Psoas muscle (tissue), 8 donors: ENCODE results near the gene SNRPF. TPM values are rescaled to one million over a fixed set of nuclear protein-coding genes. Genes with fewer than 3 reads are reported as not detected.
"Not testable (repeated sequence)": the region's sequence is repeated elsewhere in the genome, so short reads cannot be mapped to it uniquely, and the experiment has no call there.

Experiments
- ATAC-seq, 4 donors: fragments of 200-7000 bp; cut with Tn5 transposase; one replicate each; pipeline ENCODE4 v1.9.1; 2020; ENCODE audit warnings: moderate library complexity in 3 of 4, mild to moderate bottlenecking in 2 of 4
- DNase-seq, 2 donors: peaks; one replicate each; pipeline ENCODE4 v3.0.0-alpha.2; 2020
- H3K27ac ChIP-seq: fragments of 200-600 bp; one replicate; pipeline ENCODE4 v1.8.0; 2022
- H3K27me3 ChIP-seq, 3 donors: fragments of 200-600 bp in 1 of 3; one replicate each; pipeline versions ENCODE4 v1.6.1 to v1.8.0; 2013 to 2022; ENCODE audit warnings: low read length in 2 of 3, mild to moderate bottlenecking in 2 of 3, moderate library complexity in 1 of 3; ENCODE audit not compliant: insufficient read depth in 3 of 3
- H3K36me3 ChIP-seq, 2 donors: fragments of 200-600 bp in 1 of 2; one replicate each; pipeline versions ENCODE4 v1.6.1 to v1.8.0; 2013 to 2022; ENCODE audit warnings: low read depth in 1 of 2, mild to moderate bottlenecking in 1 of 2, moderate library complexity in 1 of 2; ENCODE audit not compliant: insufficient read depth in 1 of 2
- H3K4me1 ChIP-seq: fragments of 200-600 bp; one replicate; pipeline ENCODE4 v1.8.0; 2022
- H3K4me3 ChIP-seq: fragments of 200-600 bp; one replicate; pipeline ENCODE4 v1.8.0; 2022; ENCODE audit warnings: mild to moderate bottlenecking
- H3K9me3 ChIP-seq: fragments of 200-600 bp; one replicate; pipeline ENCODE4 v1.8.0; 2022
- CTCF ChIP-seq: fragments of 200-600 bp; IDR thresholded peaks from one replicate; pipeline ENCODE4 v1.8.0; 2022; ENCODE audit warnings: antibody characterized with exemption
- whole genome bisulfite sequencing, 3 donors: extraction: QIAGEN DNeasy Blood & Tissue Kit; methylation state at CpG; one replicate each; pipeline versions ENCODE4 v1.1.6 to v1.1.7; 2013; 5-methylcytosine and 5-hydroxymethylcytosine counted together
- intact Hi-C, 2 donors: fragments of 100-400 bp; cut with DNase I; formaldehyde crosslinking; loops; one replicate each; pipeline versions ENCODE4 v1.11.0 to v1.14.2; 2022
- long read RNA-seq, 2 donors: library from polyadenylated mRNA; unstranded; transcript quantifications; one replicate each; pipeline ENCODE4 v2.0.0, GENCODE V29; 2021
- polyA plus RNA-seq, 3 donors: library from polyadenylated mRNA; stranded (reverse); fragments of 200-250 nt; gene quantifications; one replicate each; pipeline ENCODE4 v1.2.3, GENCODE V29; 2013
- total RNA-seq, 4 donors: library from RNA; stranded (reverse); fragmentation: NEBNext Ultra II Directional in 2 of 4; extraction: Animal tissue kit (Norgen Biotek cat#: 25700) in 2 of 4; gene quantifications; one replicate each; pipeline versions ENCODE4 v1.2.1 to v1.2.4, GENCODE V29; 2021 to 2023
- donor health status: healthy with polysubstance abuse.
- donor health status: DM: no; HTN: no; CAD: no; lungs with moderate emphysema.
- donor health status: Bipolar disorder and iron deficiency.
- donor health status: healthy.
- donor health status: DM: yes; HTN: yes; CAD: no.
- donor health status: DM: no; HTN: no; CAD: no.
- donor health status: DM: no; HTN: no; CAD: no.
- donor health status: DM: yes; HTN: yes; CAD: no.

Gene SNRPF
- 10 to 100 TPM in 3 of 4 donors, 1 to 10 TPM in 1; 8.8 to 13.7 (median 11.3) TPM for total RNA-seq
- polyA plus RNA-seq = 10 to 100 TPM; 16.3 to 40.8 (median 24.2) TPM
- long read RNA-seq, donor 1, transcript SNRPF-201 (4 exons, 1,389 nt) = major isoform, 10 of 11 reads
- long read RNA-seq, donor 1, partial matches to known transcripts = 0 of 11 reads
- long read RNA-seq, donor 1, other reads (novel, unspliced or antisense) = 0 of 11 reads
- long read RNA-seq, donor 2, transcript SNRPF-201 (4 exons, 1,389 nt) = major isoform, 28 of 28 reads
- long read RNA-seq, donor 2, partial matches to known transcripts = 0 of 28 reads
- long read RNA-seq, donor 2, other reads (novel, unspliced or antisense) = 0 of 28 reads

GRCh38 chr12:95858451-95859343 lies at the start of gene SNRPF:
Gene SNRPF, plus strand, starts transcription at chr12:95858952. Its CDS starts 122 bp downstream, at chr12:95859074.
- Histone ChIP-seq H3K9me3 (no peaks in the 10 kb centered on the region), H3K27me3 (no peaks in the 10 kb centered on the region), H3K4me3 (peak within 1 kb of the TSS; percentile 74), H3K4me1 (peaks cover 10% of the 10 kb centered on the region), H3K27ac (peak within 1 kb of the TSS; percentile 75), H3K36me3 (peaks cover 6 to 27% of the 10 kb centered on the region in 2 donors)
- 1% methylated on average over 52 to 54 of the region's 54 CpGs for WGBS, 3 donors
- peak; percentile 92 to 96 for DNase-seq
- peak; percentile 100 for ATAC-seq
- intact Hi-C loops = loop anchor here in 1 of 2 donors (10.0 kb wide), 1 partner anchor 546 kb away; the partner anchor contains the start of gene CDK17
- TF ChIP-seq CTCF = no peak

DNA sequence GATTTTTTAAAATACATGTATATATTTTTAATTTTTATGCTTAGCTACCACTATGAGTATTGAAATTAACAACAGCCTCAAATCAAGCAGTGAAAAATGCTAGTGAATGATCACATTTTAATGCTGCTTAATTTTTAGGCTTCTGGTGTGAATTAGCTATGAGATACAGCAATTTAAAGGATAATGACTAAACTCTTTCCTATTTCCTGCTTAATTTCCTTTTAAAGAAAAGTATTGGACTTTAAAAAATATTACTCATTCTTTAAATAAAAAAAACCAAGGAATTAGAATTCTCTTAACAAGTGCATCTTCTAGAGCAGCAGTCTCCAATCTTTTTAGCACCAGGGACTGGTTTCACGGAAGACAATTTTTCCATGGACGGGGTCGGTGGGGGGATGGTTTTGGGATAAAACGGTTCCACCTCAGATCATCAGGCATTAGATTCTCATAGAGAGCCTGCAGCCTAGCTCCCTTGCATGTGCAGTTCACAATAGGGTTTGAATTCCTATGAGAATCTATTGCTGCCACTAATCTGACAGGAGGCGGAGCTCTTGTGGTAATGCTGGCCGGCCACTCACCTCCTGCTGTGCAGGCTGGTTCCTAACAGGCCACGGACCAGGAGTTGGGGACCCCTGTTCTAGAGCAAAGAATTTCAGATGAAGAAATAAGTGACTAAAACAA lies 49.6 kb upstream of the SNRPF start:
- no peak for DNase-seq

GRCh38 chr12:95810411-95810810 lies 48.3 kb upstream of the SNRPF start:
- 65 to 84% (median 77%) methylated on average over 2 of the region's 2 CpGs for WGBS, 3 donors
- DNase-seq (no peak), ATAC-seq (no peak)
- H3K4me1 ChIP-seq = no peaks in the 10 kb centered on the region
- H3K9me3 ChIP-seq = no peaks in the 10 kb centered on the region
- H3K36me3 ChIP-seq = no peaks in the 10 kb centered on the region
- H3K27me3 ChIP-seq = no peaks in the 10 kb centered on the region
- intact Hi-C loops = loop anchor here in 1 of 2 donors (10.0 kb wide), 1 partner anchor 226 kb away; no protein-coding TSS in a partner anchor
- H3K27ac ChIP-seq = no peak overlapping the region
- no peak overlapping the region for H3K4me3 ChIP-seq
- TF ChIP-seq CTCF = no peak

More for the DNA sequence above, 49.6 kb upstream of the SNRPF start:
- no peaks in the 10 kb centered on the region for H3K36me3 ChIP-seq
- ATAC-seq = no peak
- no peaks in the 10 kb centered on the region for H3K27me3 ChIP-seq
- intact Hi-C loops = no loop called here
- H3K27ac ChIP-seq = no peak overlapping the region
- no peaks in the 10 kb centered on the region for H3K4me1 ChIP-seq
- no peaks in the 10 kb centered on the region for H3K9me3 ChIP-seq
- TF ChIP-seq CTCF = no peak
- H3K4me3 ChIP-seq = no peak overlapping the region
- WGBS, 3 donors = 86 to 92% (median 86%) methylated on average over 7 of the region's 7 CpGs

GRCh38 chr12:95812155-95812554 lies 46.6 kb upstream of the SNRPF start:
- H3K27me3 ChIP-seq, H3K27ac ChIP-seq, H3K36me3 ChIP-seq, DNase-seq, ATAC-seq, H3K4me3 ChIP-seq, H3K9me3 ChIP-seq, H3K4me1 ChIP-seq: not testable (repeated sequence)
- intact Hi-C loops = loop anchor here in 1 of 2 donors (10.0 kb wide), 1 partner anchor 227 kb away; no protein-coding TSS in a partner anchor
- WGBS, 3 donors = 89 to 93% (median 89%) methylated on average over 4 of the region's 4 CpGs
